ENCODE measurements around the gene TMOD2. TPM values are rescaled to one million over a fixed set of nuclear protein-coding genes. Genes with fewer than 3 reads are reported as not detected.
A peak's percentile ranks its signal among the peaks of the same experiment; 100 is the strongest.

The TMOD2 gene
- total RNA-seq, 6 donors from 2014 or later, result 5.6 to 13.8 (median 10.9) TPM

DNA sequence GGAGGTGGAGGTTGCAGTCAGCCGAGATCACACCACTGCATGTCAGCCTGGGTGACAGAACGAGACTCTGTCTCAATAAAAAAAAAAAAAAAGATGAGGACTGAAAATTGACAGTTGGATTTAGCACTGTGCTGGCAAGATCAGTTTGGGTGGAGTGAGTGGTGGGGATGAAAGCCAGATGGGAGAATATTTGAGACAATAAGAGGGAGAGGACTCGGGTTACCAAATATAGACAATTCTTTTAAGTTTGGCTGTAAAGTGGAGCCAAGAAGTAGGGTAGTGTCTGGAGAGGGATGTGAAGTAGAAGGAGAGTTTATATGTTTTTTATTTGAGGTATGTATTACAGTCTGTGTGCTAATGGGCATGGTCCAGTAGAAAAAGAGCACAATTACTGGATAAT lies 98.5 kb downstream of the TMOD2 start:
- peak overlapping the region in 2 of 4 donors; percentile 72 to 76 for H3K27ac ChIP-seq

DNA sequence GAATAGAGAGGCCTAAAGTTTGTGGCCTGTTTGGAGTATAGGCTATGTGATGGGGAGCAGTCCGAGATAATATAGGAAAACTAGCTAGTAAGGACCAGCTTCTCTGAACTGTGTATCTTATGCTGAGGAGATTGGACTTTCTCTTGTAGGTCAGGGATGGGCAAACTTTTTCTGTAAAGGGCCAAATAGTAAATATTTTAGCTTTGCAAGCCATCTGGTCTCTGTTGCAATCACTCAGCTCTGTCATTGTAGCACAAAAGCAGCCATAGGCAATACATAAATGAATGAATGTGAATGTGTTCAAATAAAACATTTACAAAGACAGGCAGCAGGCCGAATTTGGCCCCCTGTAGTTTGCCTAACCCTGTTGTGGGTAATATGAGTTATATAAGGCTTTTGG lies 102.6 kb downstream of the TMOD2 start:
- Histone ChIP-seq H3K27ac (no peak overlapping the region), H3K36me3 (no peaks in the 10 kb centered on the region), H3K9me3 (no peaks in the 10 kb centered on the region), H3K27me3 (no peaks in the 10 kb centered on the region), H3K4me1 (peaks cover 44 to 71% (median 59%) of the 10 kb centered on the region in 4 donors), H3K4me3 (no peak overlapping the region)
- no peak for TF ChIP-seq POLR2AphosphoS5 (IDR thresholded peaks at IDR 0.05)
- no peak for TF ChIP-seq POLR2A (IDR thresholded peaks at IDR 0.05)
- TF ChIP-seq, protein P1, sequence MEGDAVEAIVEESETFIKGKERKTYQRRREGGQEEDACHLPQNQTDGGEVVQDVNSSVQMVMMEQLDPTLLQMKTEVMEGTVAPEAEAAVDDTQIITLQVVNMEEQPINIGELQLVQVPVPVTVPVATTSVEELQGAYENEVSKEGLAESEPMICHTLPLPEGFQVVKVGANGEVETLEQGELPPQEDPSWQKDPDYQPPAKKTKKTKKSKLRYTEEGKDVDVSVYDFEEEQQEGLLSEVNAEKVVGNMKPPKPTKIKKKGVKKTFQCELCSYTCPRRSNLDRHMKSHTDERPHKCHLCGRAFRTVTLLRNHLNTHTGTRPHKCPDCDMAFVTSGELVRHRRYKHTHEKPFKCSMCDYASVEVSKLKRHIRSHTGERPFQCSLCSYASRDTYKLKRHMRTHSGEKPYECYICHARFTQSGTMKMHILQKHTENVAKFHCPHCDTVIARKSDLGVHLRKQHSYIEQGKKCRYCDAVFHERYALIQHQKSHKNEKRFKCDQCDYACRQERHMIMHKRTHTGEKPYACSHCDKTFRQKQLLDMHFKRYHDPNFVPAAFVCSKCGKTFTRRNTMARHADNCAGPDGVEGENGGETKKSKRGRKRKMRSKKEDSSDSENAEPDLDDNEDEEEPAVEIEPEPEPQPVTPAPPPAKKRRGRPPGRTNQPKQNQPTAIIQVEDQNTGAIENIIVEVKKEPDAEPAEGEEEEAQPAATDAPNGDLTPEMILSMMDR (IDR thresholded peaks at IDR 0.05), result no peak
- no peak for TF ChIP-seq EP300 (IDR thresholded peaks at IDR 0.05)
- ATAC-seq (ENCODE audit: low FRiP score in 2 of 2), result no peak
- DNase-seq, result no peak
- WGBS, 2 donors, result 76 to 78% methylated on average over 2 of the region's 2 CpGs

More for the DNA sequence above, 98.5 kb downstream of the TMOD2 start:
- H3K36me3 ChIP-seq, result no peaks in the 10 kb centered on the region
- H3K9me3 ChIP-seq, result no peaks in the 10 kb centered on the region
- no peak overlapping the region for H3K4me3 ChIP-seq
- DNase-seq (no peak), ATAC-seq (ENCODE audit: low FRiP score in 2 of 2) (peak in 1 of 2 donors; percentile 67)
- no peaks in the 10 kb centered on the region for H3K27me3 ChIP-seq
- 68 to 74% methylated on average over 3 of the region's 3 CpGs for WGBS, 2 donors
- TF ChIP-seq POLR2AphosphoS5 (IDR thresholded peaks at IDR 0.05) (no peak), EP300 (IDR thresholded peaks at IDR 0.05) (no peak), POLR2A (IDR thresholded peaks at IDR 0.05) (no peak)
- TF ChIP-seq, protein P1 (IDR thresholded peaks at IDR 0.05), result no peak
- peaks cover 57 to 84% (median 74%) of the 10 kb centered on the region in 4 donors for H3K4me1 ChIP-seq

DNA sequence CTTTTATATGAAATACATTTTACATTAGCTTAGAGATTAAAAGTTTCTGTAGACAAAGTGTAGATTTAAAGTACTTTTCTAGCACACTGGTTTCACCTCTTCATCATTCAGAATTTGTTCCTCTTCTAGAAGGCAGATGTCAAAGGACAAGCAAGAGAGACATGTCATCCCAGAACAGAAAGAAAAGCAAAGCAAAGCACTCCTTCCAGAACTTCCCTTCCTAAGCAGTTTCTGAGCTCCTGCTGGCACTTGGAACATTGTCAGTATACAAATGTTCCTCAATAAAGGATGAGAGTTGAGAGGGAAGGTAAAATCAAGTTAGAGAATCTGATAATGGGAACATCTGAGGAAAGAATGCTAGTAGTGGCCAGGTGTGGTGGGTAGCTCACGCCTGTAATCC lies 104.2 kb downstream of the TMOD2 start:
- ATAC-seq (ENCODE audit: low FRiP score in 2 of 2) (no peak), DNase-seq (no peak)
- WGBS, 2 donors, result 96 to 100% methylated on average over 1 of the region's 1 CpG
- peaks cover 38 to 55% (median 47%) of the 10 kb centered on the region in 4 donors for H3K4me1 ChIP-seq
- TF ChIP-seq, protein P1 (IDR thresholded peaks at IDR 0.05), result no peak
- TF ChIP-seq POLR2AphosphoS5 (IDR thresholded peaks at IDR 0.05) (no peak), POLR2A (IDR thresholded peaks at IDR 0.05) (no peak), EP300 (IDR thresholded peaks at IDR 0.05) (no peak)
- H3K27me3 ChIP-seq, result no peaks in the 10 kb centered on the region
- H3K36me3 ChIP-seq, result no peaks in the 10 kb centered on the region
- H3K27ac ChIP-seq, result peak overlapping the region in 1 of 4 donors; percentile 1
- no peaks in the 10 kb centered on the region for H3K9me3 ChIP-seq
- H3K4me3 ChIP-seq, result no peak overlapping the region

DNA sequence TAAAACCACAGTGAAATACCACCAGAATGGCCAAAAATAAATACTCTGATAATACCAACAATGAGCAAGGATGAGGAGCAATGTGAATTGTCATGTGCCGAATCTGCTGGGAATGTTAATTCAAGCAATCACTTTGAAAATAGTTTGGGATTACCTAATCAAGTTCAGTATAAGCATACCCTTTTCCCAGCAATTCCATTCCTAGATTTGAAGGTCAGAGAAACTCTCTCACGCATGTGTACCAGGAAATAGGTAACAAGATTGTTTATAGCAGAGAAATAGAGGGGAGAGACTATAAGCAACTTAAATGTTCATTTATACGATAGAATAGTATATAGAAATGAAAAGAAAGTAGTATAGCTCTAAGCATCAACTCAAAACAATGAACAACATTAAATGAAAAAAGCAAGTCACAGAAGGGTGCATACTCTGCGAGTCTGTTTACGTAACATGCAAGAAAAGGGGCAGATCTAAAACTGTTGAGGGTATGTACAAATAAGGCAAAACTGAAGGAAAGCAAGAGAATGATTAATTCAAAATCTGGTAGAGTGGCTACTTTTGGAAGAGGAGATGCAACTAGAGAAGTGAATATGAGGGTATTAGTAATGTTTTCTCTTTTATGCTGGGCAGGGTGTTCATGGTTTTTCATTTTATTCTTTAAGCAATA lies 105.5 kb downstream of the TMOD2 start:
- H3K27ac ChIP-seq, result peak overlapping the region in 1 of 4 donors; percentile 24
- H3K4me3 ChIP-seq, result no peak overlapping the region
- ATAC-seq (ENCODE audit: low FRiP score in 2 of 2) (no peak), DNase-seq (no peak)
- H3K9me3 ChIP-seq, result no peaks in the 10 kb centered on the region
- H3K4me1 ChIP-seq, result peaks cover 33 to 52% (median 46%) of the 10 kb centered on the region in 4 donors
- no peaks in the 10 kb centered on the region for H3K36me3 ChIP-seq
- no peaks in the 10 kb centered on the region for H3K27me3 ChIP-seq
- WGBS, 2 donors, result 61 to 65% methylated on average over 5 of the region's 5 CpGs
- TF ChIP-seq EP300 (IDR thresholded peaks at IDR 0.05), result no peak
- TF ChIP-seq, protein P1 (IDR thresholded peaks at IDR 0.05), result no peak
- no peak for TF ChIP-seq POLR2A (IDR thresholded peaks at IDR 0.05)
- no peak for TF ChIP-seq POLR2AphosphoS5 (IDR thresholded peaks at IDR 0.05)
